Body of pancreas (tissue), 4 donors: Measurements from ENCODE around the gene PIK3AP1. TPM values are rescaled to one million over a fixed set of nuclear protein-coding genes. Genes with fewer than 3 reads are reported as not detected.

Source experiments
- ATAC-seq: fragments of 150-250 bp; one replicate; pipeline ENCODE4 v1.9.1; 2016
- DNase-seq, 4 donors: peaks; one replicate each; pipeline ENCODE4 v3.0.0-alpha.2; 2019
- H3K27ac ChIP-seq, 4 donors: fragments of 200-600 bp; sonication (generic); 1 replicate in 3 of 4; 2 replicates in 1 of 4; pipeline versions ENCODE4 v1.5.1 to v1.6.1; 2016 to 2019; ENCODE audit warnings: mild to moderate bottlenecking in 1 of 4, mixed read lengths in 1 of 4, moderate library complexity in 1 of 4
- H3K27me3 ChIP-seq, 2 donors: fragments of 200-600 bp; sonication (generic); one replicate each; pipeline ENCODE4 v1.6.0; 2016; ENCODE audit warnings: mild to moderate bottlenecking in 1 of 2
- H3K36me3 ChIP-seq, 2 donors: fragments of 200-600 bp; sonication (generic); replicated peaks in 1 of 2; 2 replicates each; pipeline ENCODE4 v1.5.1; 2016; ENCODE audit warnings: low read depth in 2 of 2; ENCODE audit not compliant: insufficient read depth in 1 of 2
- H3K4me1 ChIP-seq: fragments of 200-600 bp; sonication (generic); one replicate; pipeline ENCODE4 v1.6.0; 2016
- H3K4me3 ChIP-seq, 2 donors: fragments of 200-600 bp; sonication (generic); 1 replicate in 1 of 2; 2 replicates in 1 of 2; pipeline ENCODE4 v1.5.1; 2016 to 2019
- H3K9me3 ChIP-seq, 3 donors: fragments of 200-600 bp; sonication (generic); 1 replicate in 2 of 3; 2 replicates in 1 of 3; pipeline ENCODE4 v1.5.1; 2016
- POLR2A ChIP-seq, 3 donors: fragments of 450-650 bp; IDR thresholded peaks; one replicate each; pipeline ENCODE4 v1.6.1; 2016; ENCODE audit warnings: antibody characterized with exemption in 3 of 3, mild to moderate bottlenecking in 2 of 3
- WGBS, 2 donors: methylation state at CpG; one replicate each; pipeline ENCODE4 v1.1.5; 2017; 5-methylcytosine and 5-hydroxymethylcytosine counted together
- intact Hi-C: fragments of 100-400 bp; cut with DNase I; formaldehyde crosslinking; loops from one replicate; pipeline ENCODE4 v1.15.1; 2023
- total RNA-seq, 2 donors: library from RNA; depleted of rRNA; stranded (reverse); fragments of >200 nt; gene quantifications; one replicate each; pipeline ENCODE4 v1.1.0, GENCODE V29; 2016
- TF ChIP-seq, protein P1 (sequence below), 7 experiments: fragments of 450-650 bp in 4 of 7; fragments of 200-600 bp in 3 of 7; sonication (generic) in 3 of 7; IDR thresholded peaks; one replicate each; pipeline ENCODE4 v1.5.1; 2016 to 2019; ENCODE audit warnings: antibody characterized with exemption in 7 of 7

Gene PIK3AP1
- total RNA-seq, 2 donors from 2014 or later = 28.0 to 37.2 TPM

DNA sequence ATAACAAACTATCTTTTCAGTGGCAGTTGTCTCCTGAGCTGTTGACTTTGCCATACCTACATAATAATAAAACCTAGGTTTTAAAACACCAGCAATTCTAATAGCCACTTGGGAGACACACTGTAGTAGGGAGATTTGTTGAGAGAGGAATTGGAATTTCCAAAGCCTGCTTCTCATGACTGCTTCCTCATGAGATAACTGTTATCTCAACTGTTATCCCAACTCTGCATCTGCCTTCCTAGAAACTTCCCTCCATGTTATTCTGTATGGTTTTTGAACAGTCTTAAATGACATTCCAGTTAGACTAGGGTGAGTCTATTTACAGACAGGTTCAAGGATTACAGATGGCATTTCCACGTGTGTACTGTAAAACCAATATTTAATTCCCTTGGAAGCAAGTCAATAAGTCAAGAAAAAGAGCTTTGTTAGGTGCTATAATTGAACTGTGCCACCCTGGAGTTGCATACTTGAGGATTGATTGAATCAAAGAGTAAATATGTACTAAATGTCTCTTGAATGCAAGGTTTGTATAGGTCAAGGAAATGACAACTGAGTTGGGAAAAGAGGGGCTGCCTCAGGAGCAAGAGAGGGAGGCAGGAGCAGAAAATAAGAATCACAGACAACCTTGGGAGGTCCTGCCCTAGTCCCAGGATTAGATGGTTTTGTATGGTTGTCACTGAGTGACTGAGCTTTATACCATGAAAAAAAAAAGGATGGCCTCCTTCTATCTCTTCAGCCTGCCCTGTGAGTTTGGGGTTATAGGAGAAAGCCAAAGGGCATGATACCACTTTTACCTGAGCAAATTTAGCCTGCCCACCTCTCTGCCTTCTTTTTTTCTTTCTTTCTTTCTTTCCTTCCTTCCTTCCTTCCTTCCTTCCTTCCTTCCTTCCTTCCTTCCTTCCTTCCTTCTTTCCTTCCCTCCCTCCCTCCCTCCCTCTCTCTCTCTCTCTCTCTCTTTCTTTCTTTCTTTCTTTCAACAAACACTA, 123.6 kb downstream of the PIK3AP1 start:
- Histone ChIP-seq H3K27ac (no peak overlapping the region), H3K9me3 (no peaks in the 10 kb centered on the region), H3K4me3 (no peak overlapping the region), H3K4me1 (peaks cover 4% of the 10 kb centered on the region), H3K27me3 (no peaks in the 10 kb centered on the region), H3K36me3 (peaks cover 4 to 6% of the 10 kb centered on the region in 2 donors)
- DNase-seq (no peak), ATAC-seq (no peak)
- 15 to 20% methylated on average over 1 of the region's 1 CpG for WGBS, 2 donors
- TF ChIP-seq, protein P1, sequence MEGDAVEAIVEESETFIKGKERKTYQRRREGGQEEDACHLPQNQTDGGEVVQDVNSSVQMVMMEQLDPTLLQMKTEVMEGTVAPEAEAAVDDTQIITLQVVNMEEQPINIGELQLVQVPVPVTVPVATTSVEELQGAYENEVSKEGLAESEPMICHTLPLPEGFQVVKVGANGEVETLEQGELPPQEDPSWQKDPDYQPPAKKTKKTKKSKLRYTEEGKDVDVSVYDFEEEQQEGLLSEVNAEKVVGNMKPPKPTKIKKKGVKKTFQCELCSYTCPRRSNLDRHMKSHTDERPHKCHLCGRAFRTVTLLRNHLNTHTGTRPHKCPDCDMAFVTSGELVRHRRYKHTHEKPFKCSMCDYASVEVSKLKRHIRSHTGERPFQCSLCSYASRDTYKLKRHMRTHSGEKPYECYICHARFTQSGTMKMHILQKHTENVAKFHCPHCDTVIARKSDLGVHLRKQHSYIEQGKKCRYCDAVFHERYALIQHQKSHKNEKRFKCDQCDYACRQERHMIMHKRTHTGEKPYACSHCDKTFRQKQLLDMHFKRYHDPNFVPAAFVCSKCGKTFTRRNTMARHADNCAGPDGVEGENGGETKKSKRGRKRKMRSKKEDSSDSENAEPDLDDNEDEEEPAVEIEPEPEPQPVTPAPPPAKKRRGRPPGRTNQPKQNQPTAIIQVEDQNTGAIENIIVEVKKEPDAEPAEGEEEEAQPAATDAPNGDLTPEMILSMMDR (IDR thresholded peaks at IDR 0.05) = no peak
- TF ChIP-seq POLR2A (IDR thresholded peaks at IDR 0.05) = no peak
- intact Hi-C loops = no loop called here

DNA sequence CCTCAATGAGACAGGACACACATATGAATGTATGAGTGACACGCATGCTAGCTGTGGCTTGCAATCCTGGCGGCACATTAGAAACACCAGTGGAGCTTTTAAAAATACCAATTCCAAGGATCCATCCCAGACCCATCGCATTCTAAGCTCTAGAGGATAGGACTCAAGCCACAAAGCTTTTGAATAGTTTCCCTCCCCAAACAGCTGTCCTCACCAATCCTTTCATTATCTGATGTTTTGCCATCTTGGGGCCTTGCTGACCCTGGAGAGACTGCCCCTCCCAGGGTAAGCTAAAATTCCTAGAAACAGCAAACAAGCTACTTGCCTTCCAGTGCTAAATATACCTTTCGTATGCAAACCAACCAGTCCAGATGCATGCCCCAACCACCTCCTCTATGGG, 124.6 kb downstream of the PIK3AP1 start:
- ATAC-seq = no peak
- Histone ChIP-seq H3K9me3 (no peaks in the 10 kb centered on the region), H3K27ac (no peak overlapping the region), H3K27me3 (no peaks in the 10 kb centered on the region), H3K4me3 (no peak overlapping the region), H3K4me1 (peaks cover 4% of the 10 kb centered on the region), H3K36me3 (peaks cover 4 to 6% of the 10 kb centered on the region in 2 donors)
- no peak for DNase-seq
- intact Hi-C loops = no loop called here
- WGBS, 2 donors = 95 to 97% methylated on average over 4 of the region's 4 CpGs
- TF ChIP-seq, protein P1 (IDR thresholded peaks at IDR 0.05) = no peak

- Histone ChIP-seq H3K27me3 (no peaks in the 10 kb centered on the region), H3K4me3 (no peak overlapping the region), H3K4me1 (peaks cover 20% of the 10 kb centered on the region), H3K27ac (no peak overlapping the region), H3K9me3 (no peaks in the 10 kb centered on the region), H3K36me3 (peaks cover 0 to 4% of the 10 kb centered on the region in 2 donors)
- intact Hi-C loops = no loop called here
- TF ChIP-seq, protein P1 (IDR thresholded peaks at IDR 0.05) = no peak
- no peak for TF ChIP-seq POLR2A (IDR thresholded peaks at IDR 0.05)
- 65 to 74% methylated on average over 1 of the region's 1 CpG for WGBS, 2 donors
- no peak for ATAC-seq
- no peak for DNase-seq
Measured at GRCh38 chr10:96591946-96592345, 128.4 kb downstream of the PIK3AP1 start.

DNA sequence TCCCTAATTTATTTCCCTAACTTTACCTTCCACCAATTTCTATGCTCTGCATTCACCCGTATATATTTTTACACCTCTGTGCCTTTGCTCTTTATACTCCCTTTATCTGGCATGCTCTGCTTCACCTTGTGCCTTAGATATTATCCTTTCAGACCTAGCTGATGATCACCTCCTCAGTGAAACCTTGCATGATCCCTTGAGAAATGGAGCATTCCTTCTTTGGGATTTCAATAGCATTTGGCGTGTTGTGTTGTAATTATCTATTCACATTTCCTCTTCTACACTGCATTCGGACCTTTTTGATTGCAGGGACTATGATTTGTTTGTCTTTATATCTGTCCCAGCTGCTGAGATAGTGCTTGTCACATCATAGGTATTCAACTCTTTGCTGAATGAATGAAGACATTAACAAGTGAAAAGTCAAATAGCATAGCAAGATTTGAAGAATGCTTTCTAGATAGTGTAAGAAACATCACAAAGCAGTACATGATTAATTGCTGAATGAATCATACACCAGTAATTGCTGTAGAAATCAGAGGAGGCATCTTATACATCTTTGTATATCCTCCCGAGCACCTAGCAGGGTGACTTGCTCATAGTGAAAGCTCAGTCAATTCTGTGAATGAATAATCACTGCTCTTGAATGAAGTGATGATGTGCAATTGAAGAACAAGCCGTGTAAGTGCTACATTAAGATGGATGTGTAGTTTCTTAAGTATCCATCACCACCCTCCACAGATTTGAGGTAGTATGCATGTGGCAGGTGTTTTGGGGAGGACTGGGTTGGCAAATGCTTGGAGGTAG, 131.5 kb downstream of the PIK3AP1 start:
- Histone ChIP-seq H3K9me3 (no peaks in the 10 kb centered on the region), H3K4me3 (no peak overlapping the region), H3K4me1 (peaks cover 27% of the 10 kb centered on the region), H3K36me3 (no peaks in the 10 kb centered on the region), H3K27ac (peak overlapping the region in 3 of 4 donors; percentile 98 to 99 (median 99)), H3K27me3 (no peaks in the 10 kb centered on the region)
- DNase-seq (no peak), ATAC-seq (no peak)
- TF ChIP-seq, protein P1 (IDR thresholded peaks at IDR 0.05) = no peak
- TF ChIP-seq POLR2A (IDR thresholded peaks at IDR 0.05) = no peak
- 48 to 50% methylated on average over 5 of the region's 5 CpGs for WGBS, 2 donors
- intact Hi-C loops = no loop called here
